H9 (cell line): ENCODE results near the gene OTOF. TPM values are rescaled to one million over a fixed set of nuclear protein-coding genes. Genes with fewer than 3 reads are reported as not detected.

Experiments
- DNase-seq: peaks from one replicate; pipeline ENCODE4 v3.0.0-alpha.2; 2017
- H2AFZ ChIP-seq: one replicate; pipeline ENCODE4 v1.6.1; 2013; ENCODE audit warnings: mild to moderate bottlenecking, low read length, control low read depth, moderate library complexity
- H2AK5ac ChIP-seq: 2 replicates; pipeline ENCODE4 v1.6.1; 2013; ENCODE audit warnings: low read length, control low read depth, mixed read lengths; ENCODE audit not compliant: insufficient read length
- H2BK120ac ChIP-seq: one replicate; pipeline ENCODE4 v1.6.1; 2013; ENCODE audit warnings: low read depth, mild to moderate bottlenecking, low read length, control low read depth, inconsistent platforms; ENCODE audit not compliant: poor library complexity, severe bottlenecking
- H2BK12ac ChIP-seq: 2 replicates; pipeline ENCODE4 v1.6.1; 2013; ENCODE audit warnings: low read length, control low read depth, mixed read lengths, low read depth; ENCODE audit not compliant: insufficient read length
- H2BK15ac ChIP-seq: 2 replicates; pipeline ENCODE4 v1.6.1; 2013; ENCODE audit warnings: low read depth, low read length, control low read depth
- H2BK20ac ChIP-seq: one replicate; pipeline ENCODE4 v1.6.1; 2013; ENCODE audit warnings: low read depth, mild to moderate bottlenecking, low read length, control low read depth, inconsistent platforms; ENCODE audit not compliant: poor library complexity, severe bottlenecking
- H2BK5ac ChIP-seq: 2 replicates; pipeline ENCODE4 v1.6.1; 2013; ENCODE audit warnings: low read length, control low read depth, mixed read lengths; ENCODE audit not compliant: insufficient read length
- H3K14ac ChIP-seq: 2 replicates; pipeline ENCODE4 v1.6.1; 2013; ENCODE audit warnings: low read length, control low read depth; ENCODE audit not compliant: insufficient read depth
- H3K18ac ChIP-seq: 2 replicates; pipeline ENCODE4 v1.6.1; 2013; ENCODE audit warnings: low read depth, mild to moderate bottlenecking, mixed read lengths, low read length, control low read depth; ENCODE audit not compliant: insufficient read length
- H3K23ac ChIP-seq: 2 replicates; pipeline ENCODE4 v1.6.1; 2013; ENCODE audit warnings: low read length, control low read depth, mixed read lengths, low read depth; ENCODE audit not compliant: insufficient read length
- H3K23me2 ChIP-seq: 2 replicates; pipeline ENCODE4 v1.6.1; 2013; ENCODE audit warnings: low read depth, mild to moderate bottlenecking, mixed read lengths, low read length, control low read depth; ENCODE audit not compliant: insufficient read length, poor library complexity, severe bottlenecking
- H3K27ac ChIP-seq: 2 replicates; pipeline ENCODE4 v1.5.1; 2013; ENCODE audit warnings: low read length, control low read depth, mixed read lengths, low read depth; ENCODE audit not compliant: insufficient read length
- H3K27me3 ChIP-seq: 2 replicates; pipeline ENCODE4 v1.6.1; 2013; ENCODE audit warnings: low read length, control low read depth, inconsistent platforms; ENCODE audit not compliant: insufficient read depth
- H3K4ac ChIP-seq: 2 replicates; pipeline ENCODE4 v1.6.1; 2013; ENCODE audit warnings: low read depth, mild to moderate bottlenecking, control low read depth, inconsistent platforms, low read length, moderate library complexity
- H3K4me1 ChIP-seq: 2 replicates; pipeline ENCODE4 v1.6.1; 2013; ENCODE audit warnings: low read length, control low read depth, inconsistent platforms; ENCODE audit not compliant: insufficient read depth
- H3K4me2 ChIP-seq: 2 replicates; pipeline ENCODE4 v1.6.1; 2013; ENCODE audit warnings: low read length, control low read depth, mixed read lengths; ENCODE audit not compliant: insufficient read length, insufficient read depth
- H3K56ac ChIP-seq: 2 replicates; pipeline ENCODE4 v1.6.1; 2013; ENCODE audit warnings: low read depth, mild to moderate bottlenecking, mixed read lengths, low read length, control low read depth; ENCODE audit not compliant: insufficient read length
- H3K79me1 ChIP-seq: 2 replicates; pipeline ENCODE4 v1.6.1; 2013; ENCODE audit warnings: low read depth, mild to moderate bottlenecking, moderate library complexity, low read length, control low read depth, inconsistent platforms; ENCODE audit not compliant: insufficient read depth, poor library complexity, severe bottlenecking
- H3K79me2 ChIP-seq: 2 replicates; pipeline ENCODE4 v1.6.1; 2013; ENCODE audit warnings: low read length, control low read depth, inconsistent platforms; ENCODE audit not compliant: insufficient read depth
- H3K9ac ChIP-seq: 2 replicates; pipeline ENCODE4 v1.6.1; 2013; ENCODE audit warnings: low read length, control low read depth, mixed read lengths; ENCODE audit not compliant: insufficient read length; ENCODE audit errors: extremely low read depth
- H3K9me3 ChIP-seq: one replicate; pipeline ENCODE4 v1.6.1; 2013; ENCODE audit warnings: low read depth, low read length, inconsistent platforms; ENCODE audit not compliant: control insufficient read depth
- H3T11ph ChIP-seq: one replicate; pipeline ENCODE4 v1.6.1; 2013; ENCODE audit warnings: mild to moderate bottlenecking, low read length, control low read depth, inconsistent platforms
- H4K20me1 ChIP-seq: one replicate; pipeline ENCODE4 v1.6.1; 2013; ENCODE audit not compliant: control insufficient read depth, insufficient read length, insufficient read depth
- H4K5ac ChIP-seq: 2 replicates; pipeline ENCODE4 v1.6.1; 2013; ENCODE audit warnings: low read depth, mild to moderate bottlenecking, mixed read lengths, low read length, control low read depth; ENCODE audit not compliant: insufficient read length
- H4K8ac ChIP-seq: replicated peaks from 2 replicates; pipeline ENCODE4 v1.6.1; 2013; ENCODE audit warnings: low read length, control low read depth, mixed read lengths, low read depth; ENCODE audit not compliant: insufficient read length
- H4K91ac ChIP-seq: 2 replicates; pipeline ENCODE4 v1.6.1; 2013; ENCODE audit warnings: low read depth, mild to moderate bottlenecking, moderate library complexity, mixed read lengths, low read length, control low read depth; ENCODE audit not compliant: insufficient read length
- H3K27ac Mint-ChIP-seq, 3 experiments: 2 replicates in 2 of 3; 3 replicates in 1 of 3; pipeline ENCODE4 v1.8.0; 2020 to 2021; ENCODE audit warnings: mixed read lengths in 3 of 3, mild to moderate bottlenecking in 1 of 3, moderate library complexity in 1 of 3
- H3K27me3 Mint-ChIP-seq: 2 replicates; pipeline ENCODE4 v1.8.0; 2021; ENCODE audit warnings: low read depth, mild to moderate bottlenecking, moderate library complexity, mixed read lengths
- H3K36me3 Mint-ChIP-seq, 3 experiments: 2 replicates in 2 of 3; 3 replicates in 1 of 3; pipeline ENCODE4 v1.8.0; 2020 to 2021; ENCODE audit warnings: low read depth in 3 of 3, mixed read lengths in 3 of 3; ENCODE audit not compliant: insufficient read depth in 1 of 3
- H3K4me1 Mint-ChIP-seq, 2 experiments: 2 replicates each; pipeline ENCODE4 v1.8.0; 2020; ENCODE audit warnings: mixed read lengths in 2 of 2
- H3K4me3 Mint-ChIP-seq, 2 experiments: 2 replicates in 1 of 2; 3 replicates in 1 of 2; pipeline ENCODE4 v1.8.0; 2020 to 2021; ENCODE audit warnings: mild to moderate bottlenecking in 2 of 2, mixed read lengths in 2 of 2, moderate library complexity in 1 of 2
- H3K9me3 Mint-ChIP-seq, 2 experiments: 2 replicates in 1 of 2; 3 replicates in 1 of 2; pipeline ENCODE4 v1.8.0; 2020; ENCODE audit warnings: mild to moderate bottlenecking in 2 of 2, mixed read lengths in 2 of 2, moderate library complexity in 1 of 2
- WGBS: extraction: QIAGEN DNeasy Blood & Tissue Kit; methylation state at CpG from one replicate; pipeline ENCODE4 v1.1.7; 2013; ENCODE audit warnings: missing lambda C conversion rate, low lambda C conversion rate, mixed read lengths; ENCODE audit not compliant: insufficient read length; ENCODE audit errors: extremely low coverage; 5-methylcytosine and 5-hydroxymethylcytosine counted together
- total RNA-seq: library from RNA; stranded (reverse); gene quantifications from 2 replicates; pipeline ENCODE4 v1.2.1, GENCODE V29; 2021
- TF ChIP-seq, protein P1 (sequence below): fragments of 200-600 bp; sonication (generic); conservative IDR thresholded peaks from 3 replicates; pipeline ENCODE4 v1.8.0; 2021; ENCODE audit warnings: antibody characterized with exemption, mild to moderate bottlenecking

OTOF gene
- total RNA-seq, 1 experiment from 2014 or later = 0.35 TPM

DNA sequence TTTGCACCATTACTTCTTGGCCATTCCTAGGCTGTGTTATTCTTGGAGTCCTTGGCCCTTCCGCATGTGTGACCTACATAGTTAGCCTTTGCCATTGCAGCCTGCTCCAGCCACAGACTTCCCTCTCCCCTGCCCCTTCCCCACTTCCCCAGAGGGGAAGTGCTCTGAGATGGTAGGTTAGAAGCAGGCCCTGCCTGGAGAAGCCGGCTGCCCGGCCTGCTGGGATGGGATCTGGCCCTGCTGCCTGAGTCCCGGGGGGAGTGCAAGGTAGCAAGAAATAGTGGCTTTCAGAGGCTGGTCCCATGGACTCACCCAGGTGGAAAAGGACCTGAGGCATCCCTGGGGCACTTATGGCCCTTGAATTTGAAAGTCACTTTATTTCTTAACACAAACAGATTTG lies 28.4 kb upstream of the OTOF start:
- Histone ChIP-seq H2BK20ac (no peak overlapping the region), H3K4me2 (no peak overlapping the region), H4K5ac (no peak overlapping the region), H3K4me1 (peaks cover 3% of the 10 kb centered on the region; the same call in 1 of the 2 replicates), H3K9ac (no peak overlapping the region), H3K4ac (no peak overlapping the region), H3K56ac (no peak overlapping the region), H4K91ac (no peak overlapping the region), H3K27ac (no peak overlapping the region), H2AFZ (no peak overlapping the region), H3K23ac (no peak overlapping the region), H3K14ac (no peak overlapping the region), H2BK15ac (no peak overlapping the region), H4K20me1 (no peaks in the 10 kb centered on the region), H3K18ac (no peak overlapping the region), H4K8ac (no peak overlapping the region), H3K79me2 (no peaks in the 10 kb centered on the region), H3K27me3 (no peaks in the 10 kb centered on the region; the same call in 1 of the 2 replicates), H2AK5ac (no peak overlapping the region), H3T11ph (no peak overlapping the region), H2BK12ac (no peak overlapping the region), H2BK120ac (no peak overlapping the region), H3K23me2 (peaks cover 8% of the 10 kb centered on the region), H3K79me1 (no peaks in the 10 kb centered on the region), H3K9me3 (no peaks in the 10 kb centered on the region), H2BK5ac (no peak overlapping the region)
- peaks cover 20% of the 10 kb centered on the region for H3K27me3 Mint-ChIP-seq
- no peak overlapping the region for H3K4me3 Mint-ChIP-seq
- H3K27ac Mint-ChIP-seq = no peak overlapping the region
- H3K4me1 Mint-ChIP-seq = peaks cover 17 to 25% of the 10 kb centered on the region in 2 experiments
- WGBS = no CpG with 5 or more reads among the region's 4 CpGs
- DNase-seq = no peak
- TF ChIP-seq, protein P1, sequence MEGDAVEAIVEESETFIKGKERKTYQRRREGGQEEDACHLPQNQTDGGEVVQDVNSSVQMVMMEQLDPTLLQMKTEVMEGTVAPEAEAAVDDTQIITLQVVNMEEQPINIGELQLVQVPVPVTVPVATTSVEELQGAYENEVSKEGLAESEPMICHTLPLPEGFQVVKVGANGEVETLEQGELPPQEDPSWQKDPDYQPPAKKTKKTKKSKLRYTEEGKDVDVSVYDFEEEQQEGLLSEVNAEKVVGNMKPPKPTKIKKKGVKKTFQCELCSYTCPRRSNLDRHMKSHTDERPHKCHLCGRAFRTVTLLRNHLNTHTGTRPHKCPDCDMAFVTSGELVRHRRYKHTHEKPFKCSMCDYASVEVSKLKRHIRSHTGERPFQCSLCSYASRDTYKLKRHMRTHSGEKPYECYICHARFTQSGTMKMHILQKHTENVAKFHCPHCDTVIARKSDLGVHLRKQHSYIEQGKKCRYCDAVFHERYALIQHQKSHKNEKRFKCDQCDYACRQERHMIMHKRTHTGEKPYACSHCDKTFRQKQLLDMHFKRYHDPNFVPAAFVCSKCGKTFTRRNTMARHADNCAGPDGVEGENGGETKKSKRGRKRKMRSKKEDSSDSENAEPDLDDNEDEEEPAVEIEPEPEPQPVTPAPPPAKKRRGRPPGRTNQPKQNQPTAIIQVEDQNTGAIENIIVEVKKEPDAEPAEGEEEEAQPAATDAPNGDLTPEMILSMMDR = no peak
- H3K9me3 Mint-ChIP-seq = no peaks in the 10 kb centered on the region
- H3K36me3 Mint-ChIP-seq = no peaks in the 10 kb centered on the region
